Measurements from ENCODE around the gene TNFRSF9. TPM values are rescaled to one million over a fixed set of nuclear protein-coding genes. Genes with fewer than 3 reads are reported as not detected.

Gene TNFRSF9
- total and polyA plus RNA-seq, 9 of the 15 experiments (the other 6 are each of a cell fraction or from before 2014, with no cell fraction given): 0.04 to 0.29 (median 0.08) TPM; not detected in 1

DNA sequence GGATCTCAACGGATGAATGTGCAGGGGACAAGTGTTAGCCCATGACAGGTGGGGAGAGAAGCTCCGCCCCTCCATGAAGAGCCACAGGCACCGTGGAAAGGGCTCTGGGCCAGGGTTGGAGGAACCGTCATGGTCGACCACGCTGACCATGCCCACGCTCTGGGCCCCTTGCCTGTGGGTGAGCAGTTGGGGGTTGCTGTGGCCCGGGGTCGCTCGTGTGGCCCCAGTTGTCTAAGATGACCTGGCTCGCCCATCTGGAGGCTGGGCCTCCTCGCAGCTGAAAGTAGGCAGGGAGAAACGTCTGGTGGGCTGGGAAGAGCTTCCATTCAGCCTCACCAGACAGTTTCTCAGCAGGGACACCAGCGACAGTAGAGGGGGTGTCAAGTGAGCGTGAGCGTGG, 74.7 kb downstream of the TNFRSF9 start (continued):
- TF ChIP-seq, protein P1, sequence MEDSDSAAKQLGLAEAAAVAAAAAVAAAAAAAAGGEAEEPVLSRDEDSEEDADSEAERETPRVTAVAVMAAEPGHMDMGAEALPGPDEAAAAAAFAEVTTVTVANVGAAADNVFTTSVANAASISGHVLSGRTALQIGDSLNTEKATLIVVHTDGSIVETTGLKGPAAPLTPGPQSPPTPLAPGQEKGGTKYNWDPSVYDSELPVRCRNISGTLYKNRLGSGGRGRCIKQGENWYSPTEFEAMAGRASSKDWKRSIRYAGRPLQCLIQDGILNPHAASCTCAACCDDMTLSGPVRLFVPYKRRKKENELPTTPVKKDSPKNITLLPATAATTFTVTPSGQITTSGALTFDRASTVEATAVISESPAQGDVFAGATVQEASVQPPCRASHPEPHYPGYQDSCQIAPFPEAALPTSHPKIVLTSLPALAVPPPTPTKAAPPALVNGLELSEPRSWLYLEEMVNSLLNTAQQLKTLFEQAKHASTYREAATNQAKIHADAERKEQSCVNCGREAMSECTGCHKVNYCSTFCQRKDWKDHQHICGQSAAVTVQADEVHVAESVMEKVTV (CRISPR knock-in tag; IDR thresholded peaks at IDR 0.05): no peak
- TF ChIP-seq ZNF717 (CRISPR knock-in tag; IDR thresholded peaks at IDR 0.05) (no peak), ATF7 (IDR thresholded peaks at IDR 0.05) (no peak), MXI1 (IDR thresholded peaks at IDR 0.05; ENCODE audit: low read depth, low read length) (no peak), ZNF212 (CRISPR knock-in tag; IDR thresholded peaks at IDR 0.05) (no peak), NFRKB (IDR thresholded peaks at IDR 0.05; ENCODE audit: low read depth) (no peak)
- TF ChIP-seq, protein P2, sequence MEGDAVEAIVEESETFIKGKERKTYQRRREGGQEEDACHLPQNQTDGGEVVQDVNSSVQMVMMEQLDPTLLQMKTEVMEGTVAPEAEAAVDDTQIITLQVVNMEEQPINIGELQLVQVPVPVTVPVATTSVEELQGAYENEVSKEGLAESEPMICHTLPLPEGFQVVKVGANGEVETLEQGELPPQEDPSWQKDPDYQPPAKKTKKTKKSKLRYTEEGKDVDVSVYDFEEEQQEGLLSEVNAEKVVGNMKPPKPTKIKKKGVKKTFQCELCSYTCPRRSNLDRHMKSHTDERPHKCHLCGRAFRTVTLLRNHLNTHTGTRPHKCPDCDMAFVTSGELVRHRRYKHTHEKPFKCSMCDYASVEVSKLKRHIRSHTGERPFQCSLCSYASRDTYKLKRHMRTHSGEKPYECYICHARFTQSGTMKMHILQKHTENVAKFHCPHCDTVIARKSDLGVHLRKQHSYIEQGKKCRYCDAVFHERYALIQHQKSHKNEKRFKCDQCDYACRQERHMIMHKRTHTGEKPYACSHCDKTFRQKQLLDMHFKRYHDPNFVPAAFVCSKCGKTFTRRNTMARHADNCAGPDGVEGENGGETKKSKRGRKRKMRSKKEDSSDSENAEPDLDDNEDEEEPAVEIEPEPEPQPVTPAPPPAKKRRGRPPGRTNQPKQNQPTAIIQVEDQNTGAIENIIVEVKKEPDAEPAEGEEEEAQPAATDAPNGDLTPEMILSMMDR (IDR thresholded peaks at IDR 0.05 in 2 of 3, conservative IDR thresholded peaks at IDR 0.05 in 1 of 3; ENCODE audit: insufficient read depth in 2 of 3, low read depth in 1 of 3, low read length in 3 of 3): no peak

Small RNAs within 50 kb of the gene (small RNA-seq; reads per million reads assigned to genes)
- not detected for gene RF00019

Other genes starting within 250 kb of the TNFRSF9 start
- 31.9 and 39.4 TPM in 2 replicates for gene VAMP3, start 169.5 kb downstream of the TNFRSF9 start, total RNA-seq (2014; rRNA removed)
- gene VAMP3, start 169.5 kb downstream of the TNFRSF9 start, total RNA-seq (2014; rRNA removed; fragmentation: Illumina TruSeq; extraction: Trizol): 58.0 and 64.7 TPM in 2 replicates
- 53.9 and 61.4 TPM in 2 replicates for gene VAMP3, start 169.5 kb downstream of the TNFRSF9 start, total RNA-seq (2015; rRNA removed; fragmentation: Illumina TruSeq; extraction: Trizol)
- gene VAMP3, start 169.5 kb downstream of the TNFRSF9 start, total RNA-seq (2021): 47.5 and 48.3 TPM in 2 replicates
- gene VAMP3, start 169.5 kb downstream of the TNFRSF9 start, polyA plus RNA-seq (2011; rRNA removed): 68.8 and 71.3 TPM in 2 replicates
- gene VAMP3, start 169.5 kb downstream of the TNFRSF9 start, polyA plus RNA-seq (2014; fragmentation: Illumina TruSeq; extraction: Trizol): 52.3 and 61.3 TPM in 2 replicates
- 10 to 100 TPM; 27.1 to 43.2 TPM for gene VAMP3, start 169.5 kb downstream of the TNFRSF9 start, polyA plus RNA-seq (2014; fragmentation: Nextera tagmentation; extraction: Ambion mirVana)
- gene VAMP3, start 169.5 kb downstream of the TNFRSF9 start, polyA plus RNA-seq (2014; rRNA removed): 39.1 and 45.2 TPM in 2 replicates
- gene PER3, start 156.5 kb downstream of the TNFRSF9 start, total RNA-seq (2014; rRNA removed): 11.9 and 12.9 TPM in 2 replicates
- 18.4 and 19.7 TPM in 2 replicates for gene PER3, start 156.5 kb downstream of the TNFRSF9 start, total RNA-seq (2014; rRNA removed; fragmentation: Illumina TruSeq; extraction: Trizol)
- 14.1 and 14.2 TPM in 2 replicates for gene PER3, start 156.5 kb downstream of the TNFRSF9 start, total RNA-seq (2015; rRNA removed; fragmentation: Illumina TruSeq; extraction: Trizol)
- 15.7 and 16.8 TPM in 2 replicates for gene PER3, start 156.5 kb downstream of the TNFRSF9 start, total RNA-seq (2021)
- 18.9 and 22.5 TPM in 2 replicates for gene PER3, start 156.5 kb downstream of the TNFRSF9 start, polyA plus RNA-seq (2011; rRNA removed)
- gene PER3, start 156.5 kb downstream of the TNFRSF9 start, polyA plus RNA-seq (2014; fragmentation: Illumina TruSeq; extraction: Trizol): 16.3 and 18.7 TPM in 2 replicates
- 10 to 100 TPM; 12.0 to 14.6 TPM for gene PER3, start 156.5 kb downstream of the TNFRSF9 start, polyA plus RNA-seq (2014; fragmentation: Nextera tagmentation; extraction: Ambion mirVana)
- 14.0 and 16.5 TPM in 2 replicates for gene PER3, start 156.5 kb downstream of the TNFRSF9 start, polyA plus RNA-seq (2014; rRNA removed)
- not detected in 2 replicates for gene UTS2, start 87.8 kb downstream of the TNFRSF9 start, total RNA-seq (2014; rRNA removed)
- gene UTS2, start 87.8 kb downstream of the TNFRSF9 start, total RNA-seq (2014; rRNA removed; fragmentation: Illumina TruSeq; extraction: Trizol): not detected in 2 replicates
- gene UTS2, start 87.8 kb downstream of the TNFRSF9 start, total RNA-seq (2015; rRNA removed; fragmentation: Illumina TruSeq; extraction: Trizol): not detected in 2 replicates
- gene UTS2, start 87.8 kb downstream of the TNFRSF9 start, total RNA-seq (2021): not detected in 2 replicates
- gene UTS2, start 87.8 kb downstream of the TNFRSF9 start, polyA plus RNA-seq (2011; rRNA removed): 0.16 and 0.29 TPM in 2 replicates
- gene UTS2, start 87.8 kb downstream of the TNFRSF9 start, polyA plus RNA-seq (2014; fragmentation: Illumina TruSeq; extraction: Trizol): not detected in 2 replicates
- gene UTS2, start 87.8 kb downstream of the TNFRSF9 start, polyA plus RNA-seq (2014; fragmentation: Nextera tagmentation; extraction: Ambion mirVana): under 1 TPM in 1 of 2 experiments, not detected in 1; 0.22 TPM
- 0.07 TPM in 1 of 2 replicates, not detected in the other for gene UTS2, start 87.8 kb downstream of the TNFRSF9 start, polyA plus RNA-seq (2014; rRNA removed)
- 338 and 413 TPM in 2 replicates for gene PARK7, start 20.9 kb upstream of the TNFRSF9 start, total RNA-seq (2014; rRNA removed)
- gene PARK7, start 20.9 kb upstream of the TNFRSF9 start, total RNA-seq (2014; rRNA removed; fragmentation: Illumina TruSeq; extraction: Trizol): 431 and 459 TPM in 2 replicates
- 358 and 374 TPM in 2 replicates for gene PARK7, start 20.9 kb upstream of the TNFRSF9 start, total RNA-seq (2015; rRNA removed; fragmentation: Illumina TruSeq; extraction: Trizol)
- 481 and 484 TPM in 2 replicates for gene PARK7, start 20.9 kb upstream of the TNFRSF9 start, total RNA-seq (2021)
- gene PARK7, start 20.9 kb upstream of the TNFRSF9 start, polyA plus RNA-seq (2011; rRNA removed): 462 and 543 TPM in 2 replicates
- 423 and 468 TPM in 2 replicates for gene PARK7, start 20.9 kb upstream of the TNFRSF9 start, polyA plus RNA-seq (2014; fragmentation: Illumina TruSeq; extraction: Trizol)
- gene PARK7, start 20.9 kb upstream of the TNFRSF9 start, polyA plus RNA-seq (2014; fragmentation: Nextera tagmentation; extraction: Ambion mirVana): 1,000 to 10,000 TPM; 1,113 to 1,298 TPM
- 648 and 751 TPM in 2 replicates for gene PARK7, start 20.9 kb upstream of the TNFRSF9 start, polyA plus RNA-seq (2014; rRNA removed)
- gene ERRFI1, start 85.5 kb upstream of the TNFRSF9 start, total RNA-seq (2014; rRNA removed): 0.68 and 0.73 TPM in 2 replicates
- gene ERRFI1, start 85.5 kb upstream of the TNFRSF9 start, total RNA-seq (2014; rRNA removed; fragmentation: Illumina TruSeq; extraction: Trizol): 1.5 and 1.8 TPM in 2 replicates
- gene ERRFI1, start 85.5 kb upstream of the TNFRSF9 start, total RNA-seq (2015; rRNA removed; fragmentation: Illumina TruSeq; extraction: Trizol): 0.98 and 1.1 TPM in 2 replicates
- gene ERRFI1, start 85.5 kb upstream of the TNFRSF9 start, total RNA-seq (2021): 1.6 and 1.9 TPM in 2 replicates
- 1.7 and 4.4 TPM in 2 replicates for gene ERRFI1, start 85.5 kb upstream of the TNFRSF9 start, polyA plus RNA-seq (2011; rRNA removed)
- gene ERRFI1, start 85.5 kb upstream of the TNFRSF9 start, polyA plus RNA-seq (2014; fragmentation: Illumina TruSeq; extraction: Trizol): 1.4 and 1.8 TPM in 2 replicates
- gene ERRFI1, start 85.5 kb upstream of the TNFRSF9 start, polyA plus RNA-seq (2014; fragmentation: Nextera tagmentation; extraction: Ambion mirVana): under 1 TPM; 0.67 to 0.72 TPM
- 0.80 and 2.0 TPM in 2 replicates for gene ERRFI1, start 85.5 kb upstream of the TNFRSF9 start, polyA plus RNA-seq (2014; rRNA removed)

Data from K562 (cell line).